Trophoblast cell (in vitro differentiated cells and primary cell): ENCODE results near the gene GFAP.

Experiments
- DNase-seq, 2 donors: peaks; one replicate each; pipeline ENCODE4 v3.0.0-alpha.2; 2016
- H2AFZ ChIP-seq: 2 replicates; pipeline ENCODE4 v1.6.1; 2013; ENCODE audit warnings: low read length, moderate library complexity, mild to moderate bottlenecking; ENCODE audit not compliant: insufficient read depth, poor library complexity
- H2AK5ac ChIP-seq: 2 replicates; pipeline ENCODE4 v1.6.1; 2013; ENCODE audit warnings: mild to moderate bottlenecking, low read length
- H2BK120ac ChIP-seq: 2 replicates; pipeline ENCODE4 v1.6.1; 2013; ENCODE audit warnings: low read length, mild to moderate bottlenecking, moderate library complexity; ENCODE audit not compliant: insufficient read depth, poor library complexity
- H2BK12ac ChIP-seq: 2 replicates; pipeline ENCODE4 v1.6.1; 2013; ENCODE audit warnings: mild to moderate bottlenecking, low read length, moderate library complexity
- H2BK5ac ChIP-seq: 2 replicates; pipeline ENCODE4 v1.6.1; 2013; ENCODE audit warnings: low read length, low read depth, moderate library complexity, mild to moderate bottlenecking; ENCODE audit not compliant: poor library complexity
- H3K14ac ChIP-seq: 2 replicates; pipeline ENCODE4 v1.6.1; 2013; ENCODE audit warnings: mild to moderate bottlenecking, low read length
- H3K18ac ChIP-seq: 2 replicates; pipeline ENCODE4 v1.6.1; 2013; ENCODE audit warnings: mild to moderate bottlenecking, low read length
- H3K23ac ChIP-seq: 2 replicates; pipeline ENCODE4 v1.6.1; 2013; ENCODE audit warnings: low read length
- H3K27ac ChIP-seq: 2 replicates; pipeline ENCODE4 v1.5.1; 2013; ENCODE audit warnings: low read depth, mild to moderate bottlenecking, inconsistent platforms, low read length, moderate library complexity
- H3K27me3 ChIP-seq: 2 replicates; pipeline ENCODE4 v1.6.1; 2013; ENCODE audit warnings: inconsistent platforms, mild to moderate bottlenecking, low read length, moderate library complexity; ENCODE audit not compliant: insufficient read depth
- H3K36me3 ChIP-seq, 2 experiments: 1 replicate in 1 of 2; 2 replicates in 1 of 2; pipeline ENCODE4 v1.6.1; 2013; ENCODE audit warnings: low read length in 2 of 2, mild to moderate bottlenecking in 2 of 2, moderate library complexity in 1 of 2; ENCODE audit not compliant: insufficient read depth in 2 of 2, control insufficient read depth in 1 of 2
- H3K4ac ChIP-seq: 2 replicates; pipeline ENCODE4 v1.6.1; 2013; ENCODE audit warnings: low read depth, mild to moderate bottlenecking, low read length, moderate library complexity
- H3K4me1 ChIP-seq, 2 experiments: 1 replicate in 1 of 2; 2 replicates in 1 of 2; pipeline ENCODE4 v1.6.1; 2013; ENCODE audit warnings: low read length in 2 of 2, mild to moderate bottlenecking in 2 of 2, moderate library complexity in 1 of 2; ENCODE audit not compliant: insufficient read depth in 2 of 2, control insufficient read depth in 1 of 2
- H3K4me2 ChIP-seq: 2 replicates; pipeline ENCODE4 v1.6.1; 2013; ENCODE audit warnings: inconsistent platforms, mild to moderate bottlenecking, low read length, moderate library complexity
- H3K4me3 ChIP-seq: 2 replicates; pipeline ENCODE4 v1.5.1; 2013; ENCODE audit warnings: mild to moderate bottlenecking, low read depth, low read length, inconsistent platforms
- H3K79me1 ChIP-seq: one replicate; pipeline ENCODE4 v1.6.1; 2013; ENCODE audit warnings: low read length
- H3K79me2 ChIP-seq: 2 replicates; pipeline ENCODE4 v1.6.1; 2013; ENCODE audit warnings: low read length, mild to moderate bottlenecking; ENCODE audit not compliant: control insufficient read depth, insufficient read depth, poor library complexity
- H3K9ac ChIP-seq: 2 replicates; pipeline ENCODE4 v1.6.1; 2013; ENCODE audit warnings: mild to moderate bottlenecking, low read length
- H3K9me3 ChIP-seq: 2 replicates; pipeline ENCODE4 v1.6.1; 2013; ENCODE audit warnings: low read depth, mild to moderate bottlenecking, control low read depth, inconsistent platforms, low read length; ENCODE audit not compliant: insufficient read depth
- H4K12ac ChIP-seq: 2 replicates; pipeline ENCODE4 v1.6.1; 2013; ENCODE audit warnings: low read depth, mild to moderate bottlenecking, low read length, moderate library complexity
- H4K8ac ChIP-seq: 2 replicates; pipeline ENCODE4 v1.6.1; 2013; ENCODE audit warnings: low read depth, mild to moderate bottlenecking, low read length, moderate library complexity
- H4K91ac ChIP-seq: one replicate; pipeline ENCODE4 v1.6.1; 2013; ENCODE audit warnings: low read depth, mild to moderate bottlenecking, low read length, moderate library complexity
- WGBS: extraction: QIAGEN DNeasy Blood & Tissue Kit; methylation state at CpG from one replicate; pipeline ENCODE4 v1.1.7; 2013; ENCODE audit warnings: missing lambda C conversion rate; ENCODE audit not compliant: insufficient read length, insufficient coverage; ENCODE audit errors: extremely low coverage; 5-methylcytosine and 5-hydroxymethylcytosine counted together

GFAP gene

GRCh38 chr17:44901411-44901921 lies 13.8 kb downstream of the GFAP start:
- Histone ChIP-seq H3K4me3 (no peak overlapping the region), H2BK5ac (no peak overlapping the region), H2AK5ac (no peak overlapping the region), H3K4me2 (no peak overlapping the region), H3K79me1 (peaks cover 6% of the 10 kb centered on the region), H2BK12ac (no peak overlapping the region), H3K18ac (no peak overlapping the region), H3K23ac (peak overlapping the region; percentile 27), H3K4me1 (peaks cover 2 to 8% of the 10 kb centered on the region in 2 experiments), H3K9ac (no peak overlapping the region), H4K12ac (no peak overlapping the region), H3K27me3 (no peaks in the 10 kb centered on the region), H3K27ac (no peak overlapping the region), H4K91ac (no peak overlapping the region), H3K36me3 (no peaks in the 10 kb centered on the region), H2AFZ (no peak overlapping the region), H3K9me3 (no peaks in the 10 kb centered on the region), H3K79me2 (peaks cover 1% of the 10 kb centered on the region), H3K4ac (no peak overlapping the region), H4K8ac (no peak overlapping the region), H3K14ac (no peak overlapping the region), H2BK120ac (no peak overlapping the region)
- no peak for DNase-seq
- no CpG with 5 or more reads among the region's 4 CpGs for WGBS

GRCh38 chr17:44900894-44901293 lies 14.4 kb downstream of the GFAP start:
- H3K27me3 ChIP-seq = no peaks in the 10 kb centered on the region
- no peak overlapping the region for H3K18ac ChIP-seq
- no peak overlapping the region for H2BK120ac ChIP-seq
- peaks cover 6% of the 10 kb centered on the region for H3K79me1 ChIP-seq
- H3K4me1 ChIP-seq = peaks cover 2 to 4% of the 10 kb centered on the region in 2 experiments
- H2AFZ ChIP-seq = no peak overlapping the region
- H3K9ac ChIP-seq = no peak overlapping the region
- peaks cover 1% of the 10 kb centered on the region for H3K79me2 ChIP-seq
- no peak overlapping the region for H3K27ac ChIP-seq
- no peak overlapping the region for H4K8ac ChIP-seq
- no peak overlapping the region for H4K91ac ChIP-seq
- no peak overlapping the region for H2BK12ac ChIP-seq
- H3K4me2 ChIP-seq = no peak overlapping the region
- no peak overlapping the region for H4K12ac ChIP-seq
- no CpG with 5 or more reads among the region's 3 CpGs for WGBS
- no peak overlapping the region for H3K23ac ChIP-seq
- H3K9me3 ChIP-seq = no peaks in the 10 kb centered on the region
- H3K36me3 ChIP-seq = no peaks in the 10 kb centered on the region
- no peak overlapping the region for H3K4ac ChIP-seq
- no peak overlapping the region for H2BK5ac ChIP-seq
- no peak overlapping the region for H2AK5ac ChIP-seq
- no peak for DNase-seq
- no peak overlapping the region for H3K4me3 ChIP-seq
- no peak overlapping the region for H3K14ac ChIP-seq

GRCh38 chr17:44899074-44899782 lies 16.1 kb downstream of the GFAP start, which contains the start of gene EFTUD2:
Gene EFTUD2, minus strand, starts transcription at chr17:44899445. Its CDS starts 4,924 bp downstream, at chr17:44894521.
- peak within 1 kb of the TSS; percentile 96 for H4K91ac ChIP-seq
- peaks cover 1% of the 10 kb centered on the region for H3K79me2 ChIP-seq
- H3K36me3 ChIP-seq = no peaks in the 10 kb centered on the region
- H3K23ac ChIP-seq = no peak within 1 kb of the TSS
- peak within 1 kb of the TSS; percentile 57 for H4K12ac ChIP-seq
- no peaks in the 10 kb centered on the region for H3K9me3 ChIP-seq
- no peak within 1 kb of the TSS for H2AK5ac ChIP-seq
- WGBS = no CpG with 5 or more reads among the region's 54 CpGs
- H4K8ac ChIP-seq = peak within 1 kb of the TSS; percentile 89
- peak within 1 kb of the TSS; percentile 82 for H2BK120ac ChIP-seq
- H3K27me3 ChIP-seq = no peaks in the 10 kb centered on the region
- H3K4ac ChIP-seq = peak within 1 kb of the TSS; percentile 86
- H3K79me1 ChIP-seq = peaks cover 6% of the 10 kb centered on the region
- peak within 1 kb of the TSS; percentile 68 for H3K18ac ChIP-seq
- peak within 1 kb of the TSS; percentile 98 for H2BK5ac ChIP-seq
- peak within 1 kb of the TSS; percentile 63 for H3K27ac ChIP-seq
- peak within 1 kb of the TSS; percentile 84 for H3K4me3 ChIP-seq
- DNase-seq = peak; percentile 78 to 89
- no peak within 1 kb of the TSS for H2BK12ac ChIP-seq
- peak within 1 kb of the TSS; percentile 74 for H2AFZ ChIP-seq
- peak within 1 kb of the TSS; percentile 75 for H3K9ac ChIP-seq
- H3K4me2 ChIP-seq = peak within 1 kb of the TSS; percentile 93
- peak within 1 kb of the TSS; percentile 72 for H3K14ac ChIP-seq
- H3K4me1 ChIP-seq = peaks cover 2% of the 10 kb centered on the region in 2 experiments

GRCh38 chr17:44898768-44899073 lies 16.6 kb downstream of the GFAP start:
- peak in 1 of 2 donors; percentile 47 for DNase-seq
- H3K27me3 ChIP-seq = no peaks in the 10 kb centered on the region
- H2AK5ac ChIP-seq = no peak overlapping the region
- no peak overlapping the region for H2BK120ac ChIP-seq
- peak overlapping the region; percentile 89 for H4K8ac ChIP-seq
- peaks cover 2% of the 10 kb centered on the region in 2 experiments for H3K4me1 ChIP-seq
- no peak overlapping the region for H3K27ac ChIP-seq
- H4K91ac ChIP-seq = peak overlapping the region; percentile 41
- no CpG with 5 or more reads among the region's 7 CpGs for WGBS
- H3K79me1 ChIP-seq = peaks cover 6% of the 10 kb centered on the region
- H3K4me3 ChIP-seq = peak overlapping the region; percentile 84
- peak overlapping the region; percentile 45 for H4K12ac ChIP-seq
- H2AFZ ChIP-seq = peak overlapping the region; percentile 74
- no peak overlapping the region for H3K14ac ChIP-seq
- no peak overlapping the region for H2BK12ac ChIP-seq
- H2BK5ac ChIP-seq = no peak overlapping the region
- H3K4me2 ChIP-seq = peak overlapping the region; percentile 93
- no peaks in the 10 kb centered on the region for H3K9me3 ChIP-seq
- no peak overlapping the region for H3K23ac ChIP-seq
- H3K18ac ChIP-seq = no peak overlapping the region
- H3K9ac ChIP-seq = peak overlapping the region; percentile 73
- peaks cover 4 to 5% of the 10 kb centered on the region in 2 experiments for H3K36me3 ChIP-seq
- peaks cover 1% of the 10 kb centered on the region for H3K79me2 ChIP-seq
- no peak overlapping the region for H3K4ac ChIP-seq
